ENCODE measurements around the gene EVX2.

EVX2 gene

DNA sequence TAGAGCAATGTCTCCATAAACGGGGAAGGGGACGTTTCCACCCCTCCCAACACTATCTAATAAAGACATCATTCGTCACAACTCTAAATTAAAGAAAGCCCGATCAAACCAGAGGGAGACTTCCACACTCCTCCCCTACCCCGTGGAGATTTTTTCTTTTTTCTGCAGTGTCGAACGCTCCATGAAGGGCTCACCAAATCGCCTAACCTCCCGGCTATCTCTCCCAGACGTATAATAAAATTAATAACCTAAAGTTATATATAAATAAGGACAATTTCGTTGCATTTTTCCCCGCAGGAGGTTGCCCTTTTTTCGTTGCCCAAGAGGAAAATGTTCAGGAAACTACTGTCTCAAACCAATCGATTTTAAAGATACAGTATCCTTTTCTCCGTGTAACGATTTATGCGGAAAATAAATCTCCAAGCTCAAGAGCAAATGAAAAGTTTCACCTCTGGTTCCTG lies 2.4 kb downstream of the EVX2 start:
- no peak for TF ChIP-seq ZNF274 (IDR thresholded peaks at IDR 0.05; ENCODE audit: low read depth, low read length)
- no peak overlapping the region for H3K4me3 ChIP-seq (ENCODE audit: low read length)

- no peak for TF ChIP-seq ZNF274 (IDR thresholded peaks at IDR 0.05; ENCODE audit: low read depth, low read length)
- no peak overlapping the region for H3K4me3 ChIP-seq (ENCODE audit: low read length)
These were observed 3.0 kb downstream of the EVX2 start for GRCh38 chr2:176080540-176081375.

DNA sequence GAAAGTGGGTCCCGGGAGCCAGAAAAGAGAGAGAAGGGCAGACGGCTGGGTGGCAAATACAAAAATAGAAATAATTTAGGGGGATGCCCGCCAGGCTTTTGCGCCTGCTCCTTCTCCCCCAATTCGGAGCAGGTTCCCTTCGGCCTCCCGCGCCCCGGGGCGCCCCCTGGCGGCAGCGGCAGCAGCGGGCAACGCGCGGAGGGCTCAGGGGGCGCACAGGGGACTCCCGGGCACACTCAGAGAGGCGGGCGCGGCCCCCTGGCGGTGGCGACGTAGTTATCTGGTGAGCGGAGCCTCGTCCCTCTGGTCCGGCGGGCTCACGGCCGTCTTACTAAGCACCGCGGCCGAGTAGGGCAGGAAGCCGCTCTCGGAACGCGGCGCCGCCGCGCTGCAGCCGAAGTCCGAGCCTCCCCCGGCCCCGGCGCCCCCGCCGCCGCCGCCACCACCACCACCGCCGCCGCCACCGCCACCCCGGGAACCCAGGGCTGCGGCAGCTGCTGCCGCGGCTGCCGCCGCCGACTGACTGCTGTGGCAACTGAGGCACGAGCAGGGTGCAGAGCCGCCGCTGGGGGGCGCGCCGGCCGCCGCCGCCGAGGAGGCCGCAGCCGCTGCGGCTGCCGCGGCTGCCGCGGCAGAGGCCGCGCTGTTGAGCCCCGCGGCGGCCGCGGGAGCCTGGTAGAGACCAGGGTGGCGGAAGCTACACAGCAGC lies 3.8 kb downstream of the EVX2 start:
- no peak overlapping the region for H3K4me3 ChIP-seq (ENCODE audit: low read length)
- no peak for TF ChIP-seq ZNF274 (IDR thresholded peaks at IDR 0.05; ENCODE audit: low read depth, low read length)

GRCh38 chr2:176079285-176079830 lies 4.4 kb downstream of the EVX2 start:
- no peak for TF ChIP-seq ZNF274 (IDR thresholded peaks at IDR 0.05; ENCODE audit: low read depth, low read length)

DNA sequence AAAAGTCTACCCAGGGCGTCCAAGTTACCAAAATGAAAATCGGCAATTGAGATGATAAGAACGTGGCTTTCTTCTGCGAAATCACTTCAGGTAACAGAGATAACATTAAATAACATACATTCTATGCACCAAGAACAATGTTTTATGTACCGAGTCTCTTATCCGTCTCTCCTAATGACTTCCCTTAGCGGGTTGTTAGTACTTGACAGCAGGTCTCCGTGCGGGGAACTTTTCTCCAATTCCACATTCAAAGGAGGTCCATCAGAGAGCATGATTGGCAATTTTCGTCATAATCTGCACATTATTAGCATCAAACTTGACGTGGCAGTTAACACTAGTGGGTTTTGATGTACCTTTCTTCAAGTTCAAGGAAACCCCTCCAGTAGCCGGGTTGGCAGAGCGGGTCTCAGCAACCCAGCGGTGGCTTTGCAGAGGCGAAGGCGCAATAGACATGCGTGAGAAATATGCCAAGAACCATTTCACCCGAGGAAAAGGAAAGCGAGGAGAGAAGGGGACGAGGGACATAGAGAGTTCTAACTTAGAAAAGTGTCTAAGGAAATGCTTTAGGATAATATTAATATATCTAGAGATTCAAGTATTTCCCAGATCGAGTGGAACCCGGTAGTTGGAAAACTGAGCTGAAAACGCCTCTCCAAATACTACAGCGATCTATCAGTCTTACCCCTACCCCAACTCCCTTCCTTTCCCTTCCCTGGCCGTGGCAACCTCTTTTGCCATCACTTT lies 5.0 kb downstream of the EVX2 start:
- no peak overlapping the region for H3K4me3 ChIP-seq (ENCODE audit: low read length)
- no peak for TF ChIP-seq ZNF274 (IDR thresholded peaks at IDR 0.05; ENCODE audit: low read depth, low read length)

More at GRCh38 chr2:176079285-176079830, 4.4 kb downstream of the EVX2 start:
- H3K4me3 ChIP-seq (ENCODE audit: low read length), result no peak overlapping the region

DNA sequence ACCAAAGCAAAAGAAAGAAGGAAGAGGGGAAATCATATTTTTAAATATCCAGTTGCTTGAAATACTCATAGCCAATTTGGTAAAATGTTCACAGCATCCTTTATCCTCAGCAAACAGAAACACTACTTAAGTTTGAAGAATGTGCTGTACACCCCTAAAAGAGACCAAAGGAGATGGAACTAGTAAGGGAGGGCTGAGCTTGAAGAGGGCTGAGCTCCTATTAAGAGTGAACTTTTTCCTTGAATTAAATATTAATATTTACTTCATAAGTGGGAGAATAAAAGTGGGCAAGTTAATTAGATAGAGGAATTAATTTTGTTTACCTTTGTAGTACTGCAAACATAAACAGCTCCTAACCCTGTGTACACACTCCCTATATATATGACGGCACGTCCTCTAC lies 7.0 kb downstream of the EVX2 start:
- no peak overlapping the region for H3K4me3 ChIP-seq (ENCODE audit: low read length)
- no peak for TF ChIP-seq ZNF274 (IDR thresholded peaks at IDR 0.05; ENCODE audit: low read depth, low read length)

DNA sequence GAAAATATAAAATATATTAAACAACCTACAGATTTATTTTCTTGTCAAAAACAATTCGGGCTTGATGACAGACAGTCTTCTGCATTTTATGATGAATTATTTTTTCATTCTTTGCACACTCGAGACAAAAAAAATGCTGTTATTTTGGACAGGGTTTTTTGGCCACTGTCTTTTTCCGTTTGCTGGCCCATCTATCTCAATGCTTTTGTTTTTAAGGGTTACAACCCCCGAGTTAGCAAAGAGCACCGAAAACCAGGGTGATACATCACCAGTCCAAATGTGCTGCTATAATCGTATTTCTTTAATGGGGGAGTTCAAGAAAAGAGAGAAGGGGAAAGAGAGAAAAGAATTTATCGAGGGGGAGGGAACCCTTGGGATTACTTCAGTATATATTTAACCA lies 7.7 kb downstream of the EVX2 start:
- no peak for TF ChIP-seq ZNF274 (IDR thresholded peaks at IDR 0.05; ENCODE audit: low read depth, low read length)
- no peak overlapping the region for H3K4me3 ChIP-seq (ENCODE audit: low read length)

GRCh38 chr2:176075481-176075880 lies 8.3 kb downstream of the EVX2 start:
- H3K4me3 ChIP-seq (ENCODE audit: low read length), result no peak overlapping the region
- TF ChIP-seq ZNF274 (IDR thresholded peaks at IDR 0.05; ENCODE audit: low read depth, low read length), result no peak

- no peak overlapping the region for H3K4me3 ChIP-seq (ENCODE audit: low read length)
- no peak for TF ChIP-seq ZNF274 (IDR thresholded peaks at IDR 0.05; ENCODE audit: low read depth, low read length)
These were observed 8.8 kb downstream of the EVX2 start for GRCh38 chr2:176074919-176075425.

GRCh38 chr2:176072951-176073904 lies 10.5 kb downstream of the EVX2 start:
- no peak for TF ChIP-seq ZNF274 (IDR thresholded peaks at IDR 0.05; ENCODE audit: low read depth, low read length)
- H3K4me3 ChIP-seq (ENCODE audit: low read length), result no peak overlapping the region

DNA sequence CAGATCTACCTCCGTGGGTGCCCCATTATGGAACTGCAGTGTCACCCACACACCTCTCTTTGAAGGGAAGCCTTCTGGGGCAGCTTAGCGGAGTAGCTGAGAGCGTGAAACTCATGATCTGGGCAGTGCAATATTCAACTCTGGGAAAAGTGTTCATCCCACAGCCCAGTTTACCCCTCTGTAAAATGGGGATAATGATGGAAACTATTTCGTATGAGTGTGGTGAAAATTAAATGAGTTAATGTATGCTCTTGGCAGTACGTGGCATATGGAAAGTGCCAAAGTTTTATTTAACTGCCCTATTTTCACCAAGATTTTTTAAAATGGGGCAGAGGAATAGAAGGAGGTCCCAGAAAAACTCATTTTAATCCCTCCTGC lies 11.5 kb downstream of the EVX2 start:
- TF ChIP-seq ZNF274 (IDR thresholded peaks at IDR 0.05; ENCODE audit: low read depth, low read length), result no peak
- no peak overlapping the region for H3K4me3 ChIP-seq (ENCODE audit: low read length)

GRCh38 chr2:176071330-176072291 lies 12.2 kb downstream of the EVX2 start:
- no peak overlapping the region for H3K4me3 ChIP-seq (ENCODE audit: low read length)
- TF ChIP-seq ZNF274 (IDR thresholded peaks at IDR 0.05; ENCODE audit: low read depth, low read length), result no peak
